NCI-H526 treated with DMSO at 0.1 percent for 48 hours (cell line): ENCODE data around the gene OPN1LW.
"Not testable (repeated sequence)": the region's sequence is repeated elsewhere in the genome, so short reads cannot be mapped to it uniquely, and the experiment has no call there.

Experiments
- DNase-seq: peaks from one replicate; lab custom pipeline; 2025; lab: John Stamatoyannopoulos, UW

Gene OPN1LW

DNA sequence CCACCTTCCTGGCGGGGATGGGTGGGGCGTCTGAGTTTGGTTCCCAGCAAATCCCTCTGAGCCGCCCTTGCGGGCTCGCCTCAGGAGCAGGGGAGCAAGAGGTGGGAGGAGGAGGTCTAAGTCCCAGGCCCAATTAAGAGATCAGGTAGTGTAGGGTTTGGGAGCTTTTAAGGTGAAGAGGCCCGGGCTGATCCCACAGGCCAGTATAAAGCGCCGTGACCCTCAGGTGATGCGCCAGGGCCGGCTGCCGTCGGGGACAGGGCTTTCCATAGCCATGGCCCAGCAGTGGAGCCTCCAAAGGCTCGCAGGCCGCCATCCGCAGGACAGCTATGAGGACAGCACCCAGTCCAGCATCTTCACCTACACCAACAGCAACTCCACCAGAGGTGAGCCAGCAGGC, at the start of gene OPN1LW:
Gene OPN1LW (plus strand): TSS at position 234 of the 400 bp plus-strand sequence. CDS start 41 bp downstream, at position 275.
- not testable (repeated sequence) for DNase-seq

DNA sequence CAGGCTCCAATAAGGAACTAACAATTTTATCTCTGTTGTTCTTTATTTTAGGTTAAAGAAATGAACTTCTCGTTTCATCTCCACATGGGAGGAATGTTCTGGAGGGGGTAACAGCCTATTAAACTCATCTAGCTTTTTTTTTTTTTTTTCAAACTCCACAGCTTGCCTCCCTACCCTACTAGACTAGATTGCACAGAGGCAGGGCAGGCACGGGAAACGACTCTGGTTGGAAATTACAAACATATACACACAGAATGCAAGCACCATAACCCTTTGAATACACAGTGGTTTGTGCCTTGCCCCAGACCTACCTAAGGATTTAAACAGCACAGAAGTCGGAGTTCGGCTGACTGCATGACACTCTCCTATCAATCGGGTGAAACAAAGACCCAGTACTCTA, 49.2 kb upstream of the OPN1LW start:
- no peak for DNase-seq

DNA sequence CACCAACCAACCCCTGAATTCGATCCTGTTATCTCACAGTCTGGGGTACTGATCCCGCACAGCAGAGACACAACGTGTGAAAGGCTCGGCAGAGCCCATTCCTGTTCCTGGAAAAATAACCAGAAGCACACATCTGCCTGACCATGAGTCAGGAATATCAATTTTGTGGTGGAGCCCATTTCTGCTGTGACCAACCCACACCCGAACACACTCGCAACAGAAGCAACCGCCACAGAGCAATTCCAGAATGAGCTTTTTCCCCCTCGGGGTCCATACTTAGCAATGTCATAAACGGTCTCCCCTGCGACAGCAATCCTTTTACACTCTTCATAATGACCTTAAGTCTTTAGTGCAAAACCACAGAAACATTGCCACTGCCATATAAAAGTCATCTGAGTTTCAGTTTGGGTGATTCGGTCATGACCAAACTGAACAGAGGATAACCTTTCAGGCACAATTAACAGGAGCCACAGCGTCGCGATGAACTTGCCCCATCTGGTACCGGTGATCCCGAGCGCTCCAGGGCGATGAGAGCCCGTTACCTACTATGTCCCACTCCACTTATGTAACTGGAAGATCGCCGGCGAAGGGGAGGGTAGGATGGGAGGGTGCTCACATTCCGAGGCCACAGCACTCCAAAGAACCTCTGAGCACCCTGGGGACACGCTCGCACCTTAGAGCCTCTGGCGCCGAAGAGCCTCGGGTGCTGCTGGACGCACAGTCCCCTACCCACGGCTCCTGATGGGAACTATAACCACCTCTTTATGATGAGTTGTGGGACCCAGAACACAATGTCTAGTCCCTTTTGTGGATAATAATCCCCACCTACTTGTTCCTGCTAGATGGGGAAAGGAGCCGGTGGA, 47.7 kb upstream of the OPN1LW start:
- no peak for DNase-seq

DNA sequence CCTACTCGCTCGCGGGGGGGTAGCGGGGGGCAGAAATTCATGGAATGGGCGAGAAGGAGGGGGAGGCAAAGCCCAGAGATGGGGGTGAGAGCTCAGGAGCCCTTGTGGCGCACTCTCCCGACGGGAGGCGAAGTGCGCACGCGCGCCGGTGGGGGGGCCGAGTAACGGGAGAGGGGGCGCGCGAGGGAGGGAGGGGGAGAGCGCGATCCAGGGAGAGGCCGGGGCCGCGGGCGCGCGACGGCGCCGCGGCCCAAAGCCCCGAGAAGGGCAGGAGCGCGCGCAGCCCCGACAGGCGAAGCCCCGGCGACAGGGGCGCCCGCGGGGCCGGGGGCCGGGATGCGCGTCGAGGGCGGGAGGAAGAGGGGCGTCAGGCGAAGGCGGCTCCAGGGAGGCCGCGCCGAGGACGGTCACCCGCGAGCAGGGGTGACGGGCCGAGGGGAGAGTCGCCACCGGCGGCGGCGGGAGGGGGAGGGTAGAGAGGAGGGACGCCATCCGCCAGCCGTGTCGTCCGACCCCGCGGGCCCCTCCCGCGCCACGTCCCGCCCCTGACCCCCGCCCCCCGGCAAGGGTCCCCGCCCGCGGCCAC, 46.9 kb upstream of the OPN1LW start:
- DNase-seq, result peak; percentile 19

DNA sequence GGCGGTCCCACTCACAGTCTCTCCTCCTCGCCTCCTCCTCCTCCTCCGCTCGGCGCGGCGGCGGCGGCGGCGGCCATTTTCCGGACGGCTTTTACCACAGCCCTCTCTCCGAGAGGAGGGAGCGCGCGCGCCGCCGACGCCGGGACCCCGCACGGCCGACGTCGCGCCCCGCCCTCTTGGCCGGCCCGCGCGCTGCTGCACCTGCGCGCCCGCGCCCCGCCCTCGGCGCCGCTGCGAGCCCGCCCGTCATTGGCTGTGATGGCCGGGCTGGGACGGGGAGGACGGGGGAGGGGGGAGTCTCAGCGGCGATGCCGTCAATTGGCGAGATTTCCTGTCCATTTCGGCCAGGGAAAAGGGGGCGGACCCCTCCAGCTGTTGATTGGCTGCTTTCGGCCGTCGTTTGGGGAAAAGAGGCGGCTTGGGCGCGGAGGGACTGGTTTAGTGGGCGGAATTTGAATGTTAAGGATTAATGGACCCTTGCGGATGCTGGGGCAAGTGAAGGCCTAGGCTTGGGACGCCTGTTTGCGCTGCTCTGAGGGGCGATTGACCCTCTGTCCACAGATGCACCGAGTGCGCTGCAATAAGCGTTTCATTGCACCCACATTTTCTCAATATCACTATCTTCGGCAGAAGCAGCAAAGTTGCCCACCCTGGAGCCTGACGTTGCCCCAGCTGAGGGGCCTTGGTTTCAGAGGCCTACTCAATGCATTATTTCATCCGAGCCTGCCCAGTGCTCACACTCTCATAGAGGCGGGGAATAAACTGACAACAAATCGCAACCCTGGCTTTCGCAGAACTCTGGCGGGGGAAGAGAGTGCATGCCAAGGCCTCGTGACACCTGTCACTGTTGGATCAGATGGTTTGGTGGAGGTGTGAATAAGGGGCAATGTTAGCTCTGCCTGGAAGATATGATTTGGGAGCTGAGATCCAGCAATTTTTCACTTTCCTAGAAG, 46.2 kb upstream of the OPN1LW start, which contains the start of gene MECP2:
Gene MECP2 (minus strand): TSS at position 129 of the 953 bp plus-strand sequence.
- DNase-seq, result peak; percentile 83

DNA sequence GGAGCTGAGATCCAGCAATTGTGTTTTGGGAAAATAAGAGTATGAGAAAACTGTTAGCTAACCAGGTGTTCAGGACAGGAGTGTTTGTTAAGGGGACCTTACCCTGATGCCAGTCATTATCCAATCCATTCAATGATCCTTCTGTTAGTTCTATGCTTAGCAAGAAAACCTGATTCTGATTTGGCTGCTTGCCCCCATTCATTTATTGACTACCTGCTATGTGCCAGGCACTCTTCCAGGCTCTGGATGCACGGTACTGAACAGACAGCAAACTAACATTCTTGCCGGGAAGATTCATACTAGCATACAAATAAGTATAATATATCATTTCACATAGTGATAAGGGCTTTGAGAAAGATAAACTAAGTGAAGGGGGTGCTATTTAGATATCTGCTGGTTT, 45.5 kb upstream of the OPN1LW start:
- DNase-seq, result no peak

DNA sequence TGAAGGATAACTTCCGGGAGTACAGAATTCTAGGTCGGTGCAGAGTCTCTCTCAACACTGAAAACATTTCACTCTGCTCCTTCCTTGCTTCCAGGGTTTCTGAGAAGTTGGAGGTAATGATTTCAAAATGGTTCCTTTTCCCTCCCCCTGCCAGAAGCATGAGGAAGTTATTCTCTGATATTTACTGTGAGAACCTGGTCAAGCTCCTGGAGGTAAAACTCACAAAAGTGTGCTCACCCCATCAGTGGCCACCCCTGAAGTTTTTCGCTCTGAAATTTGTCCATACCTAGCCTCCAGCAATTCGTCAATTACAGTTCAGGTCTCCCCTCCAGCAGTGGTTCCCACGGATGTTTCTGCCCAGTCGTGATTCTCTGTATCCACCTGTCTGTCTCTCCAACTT, 30.3 kb upstream of the OPN1LW start:
- DNase-seq, result no peak

DNA sequence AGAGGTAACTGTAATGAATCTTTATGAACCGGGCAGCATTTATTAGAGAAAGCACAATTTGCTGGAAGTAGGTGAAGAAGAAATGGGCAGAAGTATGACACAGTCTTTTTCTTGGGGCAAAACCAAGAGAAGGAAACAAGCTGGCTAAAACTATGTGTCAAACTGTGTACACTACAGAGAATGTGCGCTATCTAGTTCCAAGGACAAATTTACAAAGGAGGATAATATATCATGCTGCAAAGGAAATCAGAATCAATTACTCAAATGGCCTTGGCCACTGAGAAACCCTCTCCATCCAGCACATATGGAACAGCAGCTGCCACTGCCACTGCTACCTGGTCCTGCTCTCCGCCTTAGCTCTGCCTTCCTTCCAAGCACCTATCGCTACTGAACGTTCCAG, 29.4 kb upstream of the OPN1LW start:
- DNase-seq, result no peak

GRCh38 chrX:154115071-154115470, 29.0 kb upstream of the OPN1LW start:
- DNase-seq, result no peak

- no peak for DNase-seq
These were observed 28.3 kb upstream of the OPN1LW start for GRCh38 chrX:154115750-154116149.

DNA sequence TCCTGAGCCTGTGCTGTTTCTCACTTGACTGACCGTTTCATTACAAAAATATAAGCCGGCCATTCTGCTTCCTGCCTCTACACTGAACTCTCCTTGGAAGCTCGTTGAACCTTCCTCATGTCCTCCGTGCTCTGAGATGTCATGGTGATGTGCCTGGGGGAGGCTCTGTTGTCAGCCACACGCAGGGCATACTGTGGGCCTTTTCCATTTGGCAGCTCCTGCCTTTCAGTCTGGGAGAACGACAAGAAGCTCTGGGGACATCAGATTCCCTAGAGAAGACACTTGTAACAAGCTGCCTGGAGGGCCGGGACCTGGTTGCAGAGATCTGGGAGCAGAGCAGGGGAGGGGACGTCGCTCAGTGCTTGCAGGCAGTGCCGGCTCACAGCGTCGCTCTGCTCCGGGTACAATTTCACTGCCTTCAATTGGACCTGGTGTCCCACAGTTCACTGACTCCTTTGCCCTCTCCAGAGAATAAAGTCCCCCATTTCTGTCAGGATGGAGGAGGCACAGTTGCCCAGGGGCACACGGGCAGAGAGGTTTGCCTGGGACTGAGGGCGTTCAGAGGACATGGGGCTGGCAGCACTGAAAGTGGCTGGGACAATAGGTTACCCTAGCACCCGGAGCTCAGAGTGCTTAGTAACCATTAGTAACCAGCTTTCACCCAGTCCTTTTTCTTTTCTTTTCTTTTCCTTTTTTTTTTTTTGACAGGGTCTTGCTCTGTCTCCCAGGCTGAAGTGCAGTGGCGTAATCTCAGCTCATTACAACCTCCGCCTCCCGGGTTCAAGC, 27.4 kb upstream of the OPN1LW start:
- no peak for DNase-seq

- DNase-seq, result no peak
These were observed 26.5 kb upstream of the OPN1LW start for GRCh38 chrX:154117566-154117965.

DNA sequence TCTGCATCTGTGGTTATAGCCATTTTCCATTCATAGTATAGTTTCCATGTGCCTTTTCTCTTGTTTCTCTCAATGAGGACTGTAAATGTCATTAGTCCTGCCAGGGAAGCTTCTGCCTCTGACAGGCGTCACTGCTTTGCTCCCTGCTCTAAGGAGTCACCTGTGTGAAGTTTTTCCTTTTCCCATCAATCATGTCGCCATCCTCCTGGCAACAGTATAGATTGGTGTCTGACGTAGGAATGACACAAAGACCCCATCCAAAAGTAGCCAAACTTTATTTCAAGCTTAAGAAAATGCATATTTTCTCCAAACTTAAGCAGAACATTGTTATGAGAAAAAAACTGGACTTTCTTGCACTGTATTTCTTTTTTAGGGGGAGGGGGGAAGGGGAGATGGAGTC, 23.5 kb upstream of the OPN1LW start:
- no peak for DNase-seq

GRCh38 chrX:154121207-154121606, 22.8 kb upstream of the OPN1LW start:
- no peak for DNase-seq

DNA sequence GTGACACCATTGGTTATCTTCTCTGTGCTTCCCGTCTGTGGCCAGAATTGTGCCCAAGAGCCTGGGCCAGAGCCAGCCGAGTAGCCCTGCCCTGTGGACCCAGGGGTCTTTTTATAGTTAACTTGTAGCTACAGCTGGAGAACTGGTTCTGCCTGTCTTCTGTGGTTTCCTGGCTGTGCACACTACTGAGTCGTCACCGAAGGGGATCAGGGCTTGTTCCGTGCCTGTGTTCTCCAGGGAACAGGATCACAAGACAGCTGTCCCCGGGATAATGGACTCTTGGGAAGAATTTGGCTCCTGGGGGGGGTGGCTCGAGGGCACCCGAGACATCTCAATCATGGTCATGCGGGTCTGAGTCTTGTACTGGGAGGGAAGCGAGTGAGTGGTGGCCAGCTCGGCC, 22.1 kb upstream of the OPN1LW start:
- no peak for DNase-seq

DNA sequence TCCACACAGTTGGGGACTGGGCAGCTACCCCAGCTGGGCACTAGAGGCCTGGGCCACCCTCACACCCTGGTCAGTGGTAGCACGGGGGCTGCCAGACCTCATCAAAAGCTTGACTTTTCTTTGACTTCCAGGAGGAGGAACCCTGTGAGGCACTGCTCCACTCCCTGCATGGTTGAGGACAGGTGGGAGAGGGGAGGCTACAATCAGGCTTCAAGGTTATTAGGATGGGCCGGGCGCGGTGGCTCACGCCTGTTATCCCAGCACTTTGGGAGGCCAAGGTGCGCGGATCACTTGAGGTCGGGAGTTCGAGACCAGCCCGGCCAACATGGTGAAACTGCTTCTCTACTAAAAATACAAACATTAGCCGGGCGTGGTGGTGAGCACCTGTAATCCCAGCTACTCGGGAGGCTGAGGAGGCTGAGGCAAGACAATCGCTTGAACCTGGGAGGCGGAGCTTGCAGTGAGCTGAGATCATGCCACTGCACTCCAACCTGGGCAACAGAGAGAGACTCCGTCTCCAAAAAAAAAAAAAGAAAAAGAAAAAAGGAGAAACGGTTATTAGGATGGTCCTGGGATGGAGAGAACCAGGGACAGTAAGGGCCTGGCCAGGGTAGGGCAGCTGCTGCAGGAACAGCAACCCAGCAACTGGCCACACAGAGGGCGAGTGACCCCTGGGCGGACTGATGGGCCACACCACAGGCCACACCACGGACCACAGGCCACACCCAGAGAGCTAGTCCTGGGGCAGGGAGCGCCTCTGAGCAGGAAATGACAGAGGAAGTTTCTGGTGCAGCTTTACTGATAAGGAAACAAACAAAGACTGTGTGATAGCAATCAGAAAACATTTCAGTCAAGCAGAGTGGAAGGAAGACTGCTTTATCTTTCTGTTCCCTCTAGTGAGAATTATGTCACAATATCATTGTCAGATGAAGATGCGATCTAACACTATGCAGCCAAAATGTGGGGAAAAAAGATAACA, 20.5 kb upstream of the OPN1LW start:
- no peak for DNase-seq

GRCh38 chrX:154125391-154126040, 18.5 kb upstream of the OPN1LW start:
- no peak for DNase-seq

DNA sequence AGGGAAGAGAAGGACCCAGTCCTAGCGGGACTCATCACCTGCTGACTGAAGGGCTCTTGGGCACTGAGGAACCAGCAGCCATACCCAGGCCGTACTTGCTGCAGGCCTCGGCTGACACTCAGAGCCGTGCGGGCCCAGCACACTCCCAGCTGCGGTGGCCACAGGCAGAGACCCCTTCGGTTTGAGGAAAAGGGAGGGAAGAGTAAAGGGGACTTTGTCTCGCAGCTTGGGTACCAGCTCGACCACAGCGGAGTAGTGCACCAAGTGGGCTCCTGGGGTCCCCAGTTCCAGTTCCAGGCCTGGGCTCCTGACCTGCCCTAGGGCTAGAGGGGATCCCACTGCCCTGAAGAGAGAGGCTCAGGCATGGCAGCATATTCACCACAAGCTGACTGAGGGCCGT, 17.9 kb upstream of the OPN1LW start:
- no peak for DNase-seq

GRCh38 chrX:154131955-154132354, 12.1 kb upstream of the OPN1LW start:
- no peak for DNase-seq

- DNase-seq, result no peak
These were observed 11.7 kb upstream of the OPN1LW start for GRCh38 chrX:154132366-154132765.
